ENCODE results near the gene BCL11A. TPM values are rescaled to one million over a fixed set of nuclear protein-coding genes. Genes with fewer than 3 reads are reported as not detected.

BCL11A gene
- total RNA-seq, 3 donors from 2014 or later (not counting 1 experiment from before 2014, with no cell fraction given) = 2.6 to 3.5 (median 3.0) TPM

GRCh38 chr2:60492548-60492947, 60.9 kb downstream of the BCL11A start:
- Mint-ChIP-seq H3K9me3 (no peaks in the 10 kb centered on the region), H3K4me1 (no peaks in the 10 kb centered on the region), H3K27ac (no peak overlapping the region), H3K27me3 (ENCODE audit: low read depth in 2 of 2) (peaks cover 0 to 5% of the 10 kb centered on the region in 2 donors), H3K4me3 (no peak overlapping the region), H3K36me3 (no peaks in the 10 kb centered on the region)
- Histone ChIP-seq H3K36me3 (ENCODE audit: control insufficient read depth, insufficient read depth, low read length) (no peaks in the 10 kb centered on the region), H3K27ac (ENCODE audit: low read length) (no peak overlapping the region), H3K9me3 (ENCODE audit: control insufficient read depth, insufficient read depth, low read length) (no peaks in the 10 kb centered on the region), H3K4me1 (ENCODE audit: control insufficient read depth, insufficient read depth, low read length) (no peaks in the 10 kb centered on the region), H3K4me3 (ENCODE audit: low read length) (no peak overlapping the region), H3K27me3 (ENCODE audit: control insufficient read depth, insufficient read depth, low read length) (no peaks in the 10 kb centered on the region)
- DNase-seq (no peak), ATAC-seq (no peak)
- WGBS (ENCODE audit: insufficient coverage) = 65% methylated on average over 3 of the region's 4 CpGs
- TF ChIP-seq, protein P1, sequence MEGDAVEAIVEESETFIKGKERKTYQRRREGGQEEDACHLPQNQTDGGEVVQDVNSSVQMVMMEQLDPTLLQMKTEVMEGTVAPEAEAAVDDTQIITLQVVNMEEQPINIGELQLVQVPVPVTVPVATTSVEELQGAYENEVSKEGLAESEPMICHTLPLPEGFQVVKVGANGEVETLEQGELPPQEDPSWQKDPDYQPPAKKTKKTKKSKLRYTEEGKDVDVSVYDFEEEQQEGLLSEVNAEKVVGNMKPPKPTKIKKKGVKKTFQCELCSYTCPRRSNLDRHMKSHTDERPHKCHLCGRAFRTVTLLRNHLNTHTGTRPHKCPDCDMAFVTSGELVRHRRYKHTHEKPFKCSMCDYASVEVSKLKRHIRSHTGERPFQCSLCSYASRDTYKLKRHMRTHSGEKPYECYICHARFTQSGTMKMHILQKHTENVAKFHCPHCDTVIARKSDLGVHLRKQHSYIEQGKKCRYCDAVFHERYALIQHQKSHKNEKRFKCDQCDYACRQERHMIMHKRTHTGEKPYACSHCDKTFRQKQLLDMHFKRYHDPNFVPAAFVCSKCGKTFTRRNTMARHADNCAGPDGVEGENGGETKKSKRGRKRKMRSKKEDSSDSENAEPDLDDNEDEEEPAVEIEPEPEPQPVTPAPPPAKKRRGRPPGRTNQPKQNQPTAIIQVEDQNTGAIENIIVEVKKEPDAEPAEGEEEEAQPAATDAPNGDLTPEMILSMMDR (IDR thresholded peaks at IDR 0.05) = no peak
- intact Hi-C loops (cut with micrococcal nuclease) = no loop called here

- H3K4me3 Mint-ChIP-seq = no peak overlapping the region
- H3K4me1 ChIP-seq (ENCODE audit: control insufficient read depth, insufficient read depth, low read length) = no peaks in the 10 kb centered on the region
- intact Hi-C loops (cut with micrococcal nuclease) = no loop called here
Measured at GRCh38 chr2:60490848-60491247, 62.6 kb downstream of the BCL11A start.

GRCh38 chr2:60490441-60490840, 63.0 kb downstream of the BCL11A start:
- Histone ChIP-seq H3K4me3 (ENCODE audit: low read length) (no peak overlapping the region), H3K9me3 (ENCODE audit: control insufficient read depth, insufficient read depth, low read length) (no peaks in the 10 kb centered on the region), H3K36me3 (ENCODE audit: control insufficient read depth, insufficient read depth, low read length) (no peaks in the 10 kb centered on the region), H3K27ac (ENCODE audit: low read length) (no peak overlapping the region), H3K27me3 (ENCODE audit: control insufficient read depth, insufficient read depth, low read length) (no peaks in the 10 kb centered on the region), H3K4me1 (ENCODE audit: control insufficient read depth, insufficient read depth, low read length) (peaks cover 3% of the 10 kb centered on the region)
- intact Hi-C loops (cut with micrococcal nuclease) = no loop called here
- Mint-ChIP-seq H3K4me3 (no peak overlapping the region), H3K36me3 (no peaks in the 10 kb centered on the region), H3K9me3 (no peaks in the 10 kb centered on the region), H3K27ac (no peak overlapping the region), H3K27me3 (ENCODE audit: low read depth in 2 of 2) (peaks cover 0 to 5% of the 10 kb centered on the region in 2 donors), H3K4me1 (no peaks in the 10 kb centered on the region)
- TF ChIP-seq, protein P1 (IDR thresholded peaks at IDR 0.05) = no peak
- WGBS (ENCODE audit: insufficient coverage) = 97% methylated on average over 1 of the region's 1 CpG
- ATAC-seq (no peak), DNase-seq (no peak)

More at GRCh38 chr2:60490848-60491247, 62.6 kb downstream of the BCL11A start:
- ATAC-seq (no peak), DNase-seq (no peak)
- Histone ChIP-seq H3K9me3 (ENCODE audit: control insufficient read depth, insufficient read depth, low read length) (no peaks in the 10 kb centered on the region), H3K4me3 (ENCODE audit: low read length) (no peak overlapping the region), H3K27ac (ENCODE audit: low read length) (no peak overlapping the region), H3K27me3 (ENCODE audit: control insufficient read depth, insufficient read depth, low read length) (no peaks in the 10 kb centered on the region), H3K36me3 (ENCODE audit: control insufficient read depth, insufficient read depth, low read length) (no peaks in the 10 kb centered on the region)
- TF ChIP-seq, protein P1 (IDR thresholded peaks at IDR 0.05) = no peak
- WGBS (ENCODE audit: insufficient coverage) = 51% methylated on average over 4 of the region's 4 CpGs
- no peaks in the 10 kb centered on the region for H3K36me3 Mint-ChIP-seq
- no peaks in the 10 kb centered on the region for H3K9me3 Mint-ChIP-seq
- no peak overlapping the region for H3K27ac Mint-ChIP-seq
- peaks cover 0 to 5% of the 10 kb centered on the region in 2 donors for H3K27me3 Mint-ChIP-seq (ENCODE audit: low read depth in 2 of 2)
- H3K4me1 Mint-ChIP-seq = no peaks in the 10 kb centered on the region

GRCh38 chr2:60489289-60489688, 64.2 kb downstream of the BCL11A start:
- no peak overlapping the region for H3K27ac ChIP-seq (ENCODE audit: low read length)
- H3K4me3 Mint-ChIP-seq = no peak overlapping the region
- H3K4me1 ChIP-seq (ENCODE audit: control insufficient read depth, insufficient read depth, low read length) = peaks cover 8% of the 10 kb centered on the region
- no peak overlapping the region for H3K27ac Mint-ChIP-seq
- no peaks in the 10 kb centered on the region for H3K9me3 Mint-ChIP-seq
- peaks cover 3 to 5% of the 10 kb centered on the region in 2 donors for H3K27me3 Mint-ChIP-seq (ENCODE audit: low read depth in 2 of 2)
- no peaks in the 10 kb centered on the region for H3K36me3 Mint-ChIP-seq
- no peak for DNase-seq
- no peaks in the 10 kb centered on the region for H3K36me3 ChIP-seq (ENCODE audit: control insufficient read depth, insufficient read depth, low read length)
- intact Hi-C loops (cut with micrococcal nuclease) = no loop called here
- H3K27me3 ChIP-seq (ENCODE audit: control insufficient read depth, insufficient read depth, low read length) = no peaks in the 10 kb centered on the region
- no peaks in the 10 kb centered on the region for H3K9me3 ChIP-seq (ENCODE audit: control insufficient read depth, insufficient read depth, low read length)
- H3K4me1 Mint-ChIP-seq = peaks cover 2 to 4% of the 10 kb centered on the region in 2 donors
- TF ChIP-seq, protein P1 (IDR thresholded peaks at IDR 0.05) = no peak
- H3K4me3 ChIP-seq (ENCODE audit: low read length) = no peak overlapping the region
- 79% methylated on average over 4 of the region's 4 CpGs for WGBS (ENCODE audit: insufficient coverage)
- ATAC-seq = no peak
